K562 (cell line): ENCODE results near the gene UBLCP1. TPM values are rescaled to one million over a fixed set of nuclear protein-coding genes. Genes with fewer than 3 reads are reported as not detected.
A peak's percentile ranks its signal among the peaks of the same experiment; 100 is the strongest.

Experiments
- ATAC-seq: fragments of 200-7000 bp; cut with Tn5 transposase; 3 replicates; pipeline ENCODE4 v1.9.1; 2020; ENCODE audit warnings: moderate library complexity
- BruUV-seq: library from RNA; stranded (reverse); fragments of 400-500 nt; replicated peaks from 2 replicates; lab custom pipeline; 2021; lab: Mats Ljungman, UMichigan
- CTCF ChIA-PET: fragments of 300-600 bp; formaldehyde crosslinking; extraction: SDS; loops from one replicate; lab custom pipeline; 2021; ENCODE audit warnings: low intra/inter-chr PET ratio; lab: Yijun Ruan, JAX
- POLR2A ChIA-PET: fragments of 300-600, 350-650 bp; sonication (Branson Sonifier 250); formaldehyde crosslinking; extraction: SDS; loops from one replicate; lab custom pipeline; 2021; ENCODE audit warnings: antibody characterized with exemption, inconsistent platforms; lab: Yijun Ruan, JAX
- DNase-seq, 4 experiments: peaks; one replicate each; pipeline versions ENCODE4 v3.0.0 to v3.0.0-alpha.2; 2011 to 2018; ENCODE audit warnings: low spot score in 3 of 4, mixed read lengths in 3 of 4; ENCODE audit errors: extremely low read depth in 1 of 4
- FAIRE-seq: peaks from 2 replicates; lab custom pipeline; 2011; peaks lifted over from hg19 to GRCh38; lab: Jason Lieb, UNC
- H2AFZ ChIP-seq: 2 replicates; pipeline ENCODE4 v1.6.0; 2011; ENCODE audit warnings: low read depth, low read length, control low read depth, inconsistent platforms
- H3K27ac ChIP-seq: fragments of 200-600 bp; 3 replicates; pipeline ENCODE4 v1.8.0; 2011; ENCODE audit warnings: low read depth, mild to moderate bottlenecking, control low read depth, inconsistent platforms, low read length, moderate library complexity, mixed read lengths; ENCODE audit errors: extremely low read depth
- H3K27me3 ChIP-seq, 2 experiments: fragments of 300-600 bp in 1 of 2; 2 replicates in 1 of 2; 3 replicates in 1 of 2; pipeline versions ENCODE4 v1.6.0 to v1.8.0; 2011; ENCODE audit warnings: inconsistent platforms in 2 of 2, low read length in 2 of 2, mild to moderate bottlenecking in 1 of 2, mixed read lengths in 1 of 2, moderate library complexity in 1 of 2; ENCODE audit not compliant: control insufficient read depth in 2 of 2, insufficient read depth in 2 of 2
- H3K36me3 ChIP-seq: fragments of 300-600 bp; 3 replicates; pipeline ENCODE4 v1.8.0; 2011; ENCODE audit warnings: mild to moderate bottlenecking, low read length, inconsistent platforms; ENCODE audit not compliant: control insufficient read depth, insufficient read depth
- H3K4me1 ChIP-seq, 2 experiments: fragments of 200-600 bp in 1 of 2; replicated peaks in 1 of 2; 2 replicates in 1 of 2; 3 replicates in 1 of 2; pipeline versions ENCODE4 v1.5.1 to v1.8.0; 2011; ENCODE audit warnings: inconsistent platforms in 2 of 2, low read length in 2 of 2, mild to moderate bottlenecking in 1 of 2, mixed read lengths in 1 of 2, moderate library complexity in 1 of 2; ENCODE audit not compliant: control insufficient read depth in 2 of 2, insufficient read depth in 2 of 2
- H3K4me2 ChIP-seq: 2 replicates; pipeline ENCODE4 v1.6.1; 2011; ENCODE audit warnings: low read length, control low read depth, inconsistent platforms, mixed read lengths; ENCODE audit not compliant: insufficient read depth
- H3K4me3 ChIP-seq: fragments of 200-600 bp; sonication (generic), shearing (Covaris generic); 2 replicates; pipeline ENCODE4 v1.5.1; 2016; ENCODE audit warnings: control low read depth, inconsistent platforms
- H3K79me2 ChIP-seq: fragments of 200-600 bp; 3 replicates; pipeline ENCODE4 v1.8.0; 2011; ENCODE audit warnings: low read length, inconsistent platforms; ENCODE audit not compliant: control insufficient read depth, insufficient read depth
- H3K9ac ChIP-seq, 2 experiments: 2 replicates each; pipeline versions ENCODE4 v1.6.0 to v1.6.1; 2011; ENCODE audit warnings: low read depth in 2 of 2, low read length in 2 of 2, control low read depth in 1 of 2, inconsistent platforms in 1 of 2, mild to moderate bottlenecking in 1 of 2, mixed read lengths in 1 of 2; ENCODE audit not compliant: insufficient read depth in 1 of 2
- H3K9me1 ChIP-seq: one replicate; pipeline ENCODE4 v1.6.0; 2011; ENCODE audit warnings: inconsistent platforms, mild to moderate bottlenecking, low read length, moderate library complexity; ENCODE audit not compliant: control insufficient read depth, insufficient read depth
- H3K9me3 ChIP-seq: replicated peaks from 2 replicates; pipeline ENCODE4 v1.5.1; 2011; ENCODE audit warnings: low read depth, low read length, inconsistent platforms; ENCODE audit not compliant: control insufficient read depth, insufficient read depth
- H4K20me1 ChIP-seq: replicated peaks from 2 replicates; pipeline ENCODE4 v1.6.1; 2011; ENCODE audit warnings: low read length, inconsistent platforms, mixed read lengths; ENCODE audit not compliant: control insufficient read depth, insufficient read depth
- CREB1 ChIP-seq, 2 experiments: sonication (generic) in 1 of 2; formaldehyde crosslinking in 1 of 2; IDR thresholded peaks; 2 replicates each; pipeline versions ENCODE4 v1.6.1 to v1.8.0; 2012 to 2022; ENCODE audit warnings: inconsistent platforms in 1 of 2, mild to moderate bottlenecking in 1 of 2, missing genetic modification reagents in 1 of 2, moderate library complexity in 1 of 2
- GATA2 ChIP-seq: sonication (generic); formaldehyde crosslinking; IDR thresholded peaks from 2 replicates; pipeline ENCODE4 v1.4.0; 2020; ENCODE audit warnings: mild to moderate bottlenecking, missing genetic modification reagents
- ID3 ChIP-seq, 2 experiments: fragments of 250-450 bp in 1 of 2; fragments of 450-650 bp in 1 of 2; sonication (Bioruptor Pico) in 1 of 2; IDR thresholded peaks; 2 replicates each; pipeline versions ENCODE4 v1.6.1 to v1.8.0; 2016 to 2021; ENCODE audit warnings: mild to moderate bottlenecking in 2 of 2, moderate library complexity in 2 of 2, missing compliant biosample characterization in 1 of 2, missing genetic modification characterization in 1 of 2
- ILK ChIP-seq: fragments of 450-650 bp; IDR thresholded peaks from 2 replicates; pipeline ENCODE4 v1.6.1; 2016; ENCODE audit warnings: missing genetic modification characterization, low read depth, mild to moderate bottlenecking, missing compliant biosample characterization, moderate library complexity, borderline replicate concordance
- KLF6 ChIP-seq: fragments of 250-450 bp; sonication (Bioruptor Pico); IDR thresholded peaks from 2 replicates; pipeline ENCODE4 v1.4.0; 2020; ENCODE audit warnings: mild to moderate bottlenecking, moderate library complexity, borderline replicate concordance
- MAFG ChIP-seq: fragments of 450-650 bp; conservative IDR thresholded peaks from 2 replicates; pipeline ENCODE4 v1.6.1; 2016; ENCODE audit warnings: missing genetic modification characterization, missing compliant biosample characterization
- POU5F1 ChIP-seq: fragments of 150-350 bp; IDR thresholded peaks from 2 replicates; pipeline ENCODE4 v1.6.1; 2014; ENCODE audit warnings: borderline replicate concordance, low read length, low read depth, mild to moderate bottlenecking; ENCODE audit not compliant: partially characterized antibody
- PYGO2 ChIP-seq: fragments of 450-650 bp; IDR thresholded peaks from 2 replicates; pipeline ENCODE4 v1.6.1; 2016; ENCODE audit warnings: mild to moderate bottlenecking, missing genetic modification characterization, moderate library complexity, missing compliant biosample characterization
- SAFB2 ChIP-seq: fragments of 200-400 bp; formaldehyde crosslinking; IDR thresholded peaks from 2 replicates; pipeline ENCODE4 v1.6.1; 2018; ENCODE audit warnings: borderline replicate concordance, low read length, low read depth, moderate library complexity; ENCODE audit not compliant: severe bottlenecking
- SREBF1 ChIP-seq: fragments of 150-350 bp; IDR thresholded peaks from 2 replicates; pipeline ENCODE4 v1.6.1; 2014; ENCODE audit warnings: antibody characterized with exemption, low read depth, low read length, borderline replicate concordance
- ZNF347 ChIP-seq: fragments of 450-650 bp; formaldehyde crosslinking; IDR thresholded peaks from 2 replicates; pipeline ENCODE4 v1.4.0; 2020; ENCODE audit warnings: low read depth, mild to moderate bottlenecking, moderate library complexity
- ZNF668 ChIP-seq: fragments of 250-450 bp; sonication (Bioruptor Pico); IDR thresholded peaks from 2 replicates; pipeline ENCODE4 v1.8.0; 2022; ENCODE audit warnings: mild to moderate bottlenecking, inconsistent platforms
- WGBS: fragments of 100-300 bp; shearing (Covaris generic); methylation state at CpG from one replicate; pipeline ENCODE4 v1.1.6; 2016; ENCODE audit warnings: low coverage, mixed read lengths; ENCODE audit not compliant: insufficient coverage; ENCODE audit errors: missing lambda C conversion rate; 5-methylcytosine and 5-hydroxymethylcytosine counted together
- in situ Hi-C: fragments of 300-500 bp; cut with MboI; formaldehyde crosslinking; loops from 4 replicates; pipeline ENCODE4 v1.15.0; 2018; ENCODE audit warnings: inconsistent platforms, mixed read lengths
- intact Hi-C: fragments of 100-400 bp; cut with micrococcal nuclease; formaldehyde crosslinking; loops from 2 replicates; pipeline ENCODE4 v1.14.2; 2022
- polyA plus RNA-seq, 8 experiments: library from polyadenylated mRNA; depleted of rRNA in 4 of 8; stranded (reverse) in 5 of 8; unstranded in 3 of 8; fragments of >200 nt; fragmentation: Nextera tagmentation in 2 of 8; fragmentation: Illumina TruSeq in 1 of 8; extraction: Ambion mirVana in 2 of 8; extraction: Trizol in 1 of 8; gene quantifications; 2 replicates each; pipeline versions ENCODE4 v1.2.1 to v1.2.3, GENCODE V29; 2011 to 2014; ENCODE audit warnings: inconsistent platforms in 1 of 8, missing spikeins in 1 of 8
- total RNA-seq, 7 experiments: library from RNA; depleted of rRNA in 6 of 7; stranded (reverse); fragments of >200 nt in 6 of 7; fragmentation: Illumina TruSeq in 2 of 7; extraction: Trizol in 2 of 7; gene quantifications; 2 replicates each; pipeline versions ENCODE4 v1.2.1 to v1.2.3, GENCODE V29; 2011 to 2021; ENCODE audit warnings: low replicate concordance in 1 of 7
- TF ChIP-seq, protein P1 (sequence below): sonication (generic); formaldehyde crosslinking; IDR thresholded peaks from 2 replicates; pipeline ENCODE4 v1.5.0; 2020; ENCODE audit warnings: missing genetic modification reagents
- TF ChIP-seq, protein P2 (sequence below): fragments of 200-800 bp; sonication (Bioruptor generic); IDR thresholded peaks from 2 replicates; pipeline ENCODE4 v1.6.1; 2017; ENCODE audit warnings: missing genetic modification characterization, missing compliant biosample characterization

UBLCP1 gene
- total and polyA plus RNA-seq, 9 of the 15 experiments (the other 6 are each of a cell fraction or from before 2014, with no cell fraction given) = 18.8 to 39.8 (median 30.2) TPM

DNA sequence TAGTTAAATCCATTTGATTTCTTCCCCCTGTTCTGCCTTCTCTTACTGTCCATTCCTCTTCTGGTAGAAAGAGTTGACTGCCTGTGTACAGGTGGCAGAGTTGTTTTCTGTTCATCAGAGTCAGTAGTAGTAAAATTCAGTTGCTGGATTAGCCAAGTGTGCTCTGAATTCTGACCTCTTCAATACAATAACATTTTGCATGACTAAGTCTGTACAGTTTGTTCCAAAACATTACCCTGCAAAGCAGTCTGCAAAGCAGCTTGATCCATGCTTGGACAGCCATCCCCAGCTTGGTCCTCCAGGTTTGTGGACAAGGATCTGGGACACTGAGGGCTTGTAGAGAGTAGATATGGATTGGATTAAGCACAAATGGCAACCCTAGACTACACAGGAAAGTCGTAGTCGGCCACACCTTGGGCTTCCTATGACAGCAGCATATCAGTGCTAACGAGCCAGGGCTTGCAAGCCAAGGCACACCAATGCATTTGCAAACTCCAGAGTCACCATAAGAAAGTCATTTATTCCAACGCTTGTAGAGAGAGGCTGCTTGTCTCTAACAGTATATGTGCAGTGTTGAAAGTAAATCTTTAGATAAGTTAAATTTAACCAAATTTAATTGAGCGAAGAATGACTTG, 42.0 kb downstream of the UBLCP1 start (continued):
- TF ChIP-seq ILK (tag) = no peak
- no peak for TF ChIP-seq SREBF1
- no peak for TF ChIP-seq ID3 (CRISPR knock-in tag; IDR thresholded peaks at IDR 0.05)
- TF ChIP-seq ID3 (tag; IDR thresholded peaks at IDR 0.05) = no peak
- TF ChIP-seq, all 486 proteins: peak for 0

DNA sequence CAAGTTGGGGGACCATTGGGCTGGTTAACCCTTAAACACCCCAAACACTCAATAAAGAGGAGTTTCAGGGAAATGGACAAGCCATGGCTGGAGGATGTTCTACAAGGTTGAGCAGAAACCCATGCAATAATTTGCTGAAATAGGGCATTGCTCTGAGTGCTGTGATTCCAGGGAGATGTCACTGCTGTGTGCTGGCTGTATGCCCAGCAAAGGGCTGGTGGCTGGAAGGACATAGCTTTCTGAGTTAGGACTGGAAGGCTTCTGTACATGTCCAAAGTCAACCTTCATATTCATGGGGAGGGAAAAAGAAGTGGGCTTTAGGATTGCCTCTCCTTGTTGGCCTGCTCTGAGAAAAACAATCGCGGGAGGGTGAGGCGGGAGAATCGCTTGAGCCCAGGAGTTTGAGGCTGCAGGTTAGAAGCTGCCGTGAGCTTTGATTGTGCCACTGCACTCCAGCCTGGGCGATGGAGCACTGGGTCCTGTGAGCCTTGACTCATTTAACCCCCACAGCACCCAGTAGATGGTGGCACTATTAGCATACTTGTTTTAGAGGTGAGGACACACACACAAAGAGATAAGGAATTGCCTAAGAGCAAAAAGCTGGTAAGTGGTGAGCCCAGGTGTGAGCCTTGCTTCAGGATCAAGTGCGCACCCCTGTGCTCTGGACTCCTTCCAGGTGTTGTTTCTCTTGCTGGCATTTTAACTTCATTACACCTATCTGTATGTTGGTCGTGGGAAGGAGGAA, 46.8 kb downstream of the UBLCP1 start:
- CTCF ChIA-PET = no interaction called here
- no peaks in the 10 kb centered on the region for H3K79me2 ChIP-seq
- 12% methylated on average over 8 of the region's 8 CpGs for WGBS
- no peak overlapping the region for H3K4me3 ChIP-seq
- FAIRE-seq (no peak), DNase-seq (no peak), ATAC-seq (no peak; the same call in 2 of the 3 replicates)
- H3K9me1 ChIP-seq = no peaks in the 10 kb centered on the region
- in situ Hi-C loops = loop anchor here (25.0 kb wide), 1 partner anchor 598 kb away; no protein-coding TSS in a partner anchor
- peaks cover 0 to 4% of the 10 kb centered on the region in 2 experiments; a peak in 1 of 5 replicates for H3K4me1 ChIP-seq
- no peaks in the 10 kb centered on the region for H3K9me3 ChIP-seq
- intact Hi-C loops = no loop called here
- peaks cover 22 to 31% of the 10 kb centered on the region in 2 experiments; a peak in 4 of 5 replicates for H3K27me3 ChIP-seq
- H3K4me2 ChIP-seq = 0 out of 2 replicates have a peak overlapping the region, but pooled peaks have one; percentile 28
- H2AFZ ChIP-seq = 0 out of 2 replicates have a peak overlapping the region, but pooled peaks have one; percentile 19
- no peaks in the 10 kb centered on the region for H4K20me1 ChIP-seq
- H3K36me3 ChIP-seq = no peaks in the 10 kb centered on the region
- no peak overlapping the region for H3K9ac ChIP-seq
- POLR2A ChIA-PET = interaction anchor here (0.6 to 0.7 kb wide), 2 partner anchors 11 kb away, joined by 3 read pairs; no protein-coding TSS in a partner anchor
- H3K27ac ChIP-seq = no peak overlapping the region
- no TSS peak for BruUV-seq
- TF ChIP-seq, protein P1, sequence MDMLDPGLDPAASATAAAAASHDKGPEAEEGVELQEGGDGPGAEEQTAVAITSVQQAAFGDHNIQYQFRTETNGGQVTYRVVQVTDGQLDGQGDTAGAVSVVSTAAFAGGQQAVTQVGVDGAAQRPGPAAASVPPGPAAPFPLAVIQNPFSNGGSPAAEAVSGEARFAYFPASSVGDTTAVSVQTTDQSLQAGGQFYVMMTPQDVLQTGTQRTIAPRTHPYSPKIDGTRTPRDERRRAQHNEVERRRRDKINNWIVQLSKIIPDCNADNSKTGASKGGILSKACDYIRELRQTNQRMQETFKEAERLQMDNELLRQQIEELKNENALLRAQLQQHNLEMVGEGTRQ (CRISPR knock-in tag) = no peak
- no peak for TF ChIP-seq ZNF668 (CRISPR knock-in tag)
- TF ChIP-seq MAFG (tag) = no peak
- no peak for TF ChIP-seq CREB1 (IDR thresholded peaks at IDR 0.05)
- no peak for TF ChIP-seq CREB1 (CRISPR knock-in tag; IDR thresholded peaks at IDR 0.05)
- no peak for TF ChIP-seq KLF6 (CRISPR knock-in tag)
- no peak for TF ChIP-seq POU5F1
- no peak for TF ChIP-seq ZNF347 (CRISPR knock-in tag)
- no peak for TF ChIP-seq PYGO2
- TF ChIP-seq, protein P2, sequence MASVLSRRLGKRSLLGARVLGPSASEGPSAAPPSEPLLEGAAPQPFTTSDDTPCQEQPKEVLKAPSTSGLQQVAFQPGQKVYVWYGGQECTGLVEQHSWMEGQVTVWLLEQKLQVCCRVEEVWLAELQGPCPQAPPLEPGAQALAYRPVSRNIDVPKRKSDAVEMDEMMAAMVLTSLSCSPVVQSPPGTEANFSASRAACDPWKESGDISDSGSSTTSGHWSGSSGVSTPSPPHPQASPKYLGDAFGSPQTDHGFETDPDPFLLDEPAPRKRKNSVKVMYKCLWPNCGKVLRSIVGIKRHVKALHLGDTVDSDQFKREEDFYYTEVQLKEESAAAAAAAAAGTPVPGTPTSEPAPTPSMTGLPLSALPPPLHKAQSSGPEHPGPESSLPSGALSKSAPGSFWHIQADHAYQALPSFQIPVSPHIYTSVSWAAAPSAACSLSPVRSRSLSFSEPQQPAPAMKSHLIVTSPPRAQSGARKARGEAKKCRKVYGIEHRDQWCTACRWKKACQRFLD (CRISPR knock-in tag) = no peak
- no peak for TF ChIP-seq SAFB2
- TF ChIP-seq GATA2 (CRISPR knock-in tag) = no peak
